NCI-H226 (cell line): ENCODE measurements around the gene MLH3.
A peak's percentile ranks its signal among the peaks of the same experiment; 100 is the strongest.

Experiments used
- DNase-seq: peaks from one replicate; pipeline ENCODE4 v3.0.0-alpha.2; 2015

The MLH3 gene

DNA sequence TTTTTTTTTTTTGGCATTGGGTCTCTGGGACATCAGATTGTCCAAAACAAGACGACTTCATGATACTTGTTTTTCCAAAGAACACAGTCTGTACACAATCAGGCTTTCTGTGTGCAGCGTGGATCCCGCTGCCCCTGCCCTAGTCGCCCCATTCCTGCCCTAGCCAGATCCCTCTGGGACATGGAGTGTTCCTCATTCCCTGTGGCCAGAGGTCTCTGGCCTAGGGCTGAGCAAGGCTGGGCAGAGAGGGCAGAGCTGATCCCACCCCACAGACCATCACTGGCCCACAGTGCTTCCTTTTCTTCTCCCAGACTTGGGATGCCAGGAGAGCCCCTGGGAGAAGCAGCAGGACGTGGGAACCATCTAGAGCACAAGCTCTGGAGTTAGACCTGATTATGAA is 69.4 kb downstream of the MLH3 start:
- no peak for DNase-seq

GRCh38 chr14:74981462-74981782 is 69.8 kb downstream of the MLH3 start:
- no peak for DNase-seq

DNA sequence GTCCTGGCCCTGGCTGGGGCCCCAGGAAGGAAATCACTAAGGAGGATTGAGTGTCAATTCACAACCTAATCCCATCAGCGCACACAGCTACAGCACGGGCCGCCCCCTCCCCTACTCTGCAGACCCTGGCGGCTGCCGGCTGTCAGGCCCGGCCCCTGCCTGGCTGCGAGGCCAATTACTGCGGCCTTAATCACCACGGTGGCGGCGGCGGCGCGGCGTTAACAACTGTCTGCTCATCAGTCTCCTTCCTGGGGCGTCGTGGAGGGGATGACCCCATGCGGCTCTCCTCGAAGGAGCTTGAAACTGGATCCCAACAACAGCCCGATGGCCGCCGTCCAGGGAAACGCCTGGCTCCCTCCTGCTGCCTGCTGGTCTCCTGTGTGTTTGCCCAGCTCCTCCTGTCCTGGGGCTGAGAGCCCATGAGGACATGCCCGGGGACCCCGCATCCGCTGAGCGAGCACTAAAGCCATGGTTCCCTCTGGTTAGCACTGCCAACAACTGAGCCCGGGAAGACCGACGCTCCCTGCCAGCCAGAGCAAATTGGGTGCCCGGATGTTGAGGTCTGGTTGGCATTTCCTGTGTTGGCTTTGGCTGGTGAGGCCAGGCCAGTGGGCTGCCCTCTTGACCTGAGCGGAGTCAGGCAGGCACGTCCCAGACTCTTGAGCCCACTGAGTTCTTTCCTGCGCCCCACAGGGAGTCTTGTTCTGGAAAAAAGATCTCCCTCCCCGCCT is 70.4 kb downstream of the MLH3 start:
- DNase-seq, result peak; percentile 84

DNA sequence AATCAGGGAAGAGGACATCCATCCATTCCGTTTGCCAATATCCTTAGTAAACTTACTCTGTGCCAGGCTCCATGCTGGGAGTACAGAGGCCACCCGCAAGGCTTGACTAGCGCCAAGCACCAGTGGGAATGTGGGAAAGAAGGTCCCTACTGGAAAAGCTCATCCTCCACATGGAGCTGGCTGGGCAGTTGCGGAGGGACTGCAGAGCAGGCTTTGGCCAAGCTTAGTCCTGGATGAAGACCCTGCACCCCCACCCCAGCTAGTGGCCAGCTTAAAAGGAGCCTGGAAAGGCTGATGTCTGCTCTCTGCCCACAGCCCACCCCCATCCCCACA is 70.9 kb downstream of the MLH3 start:
- DNase-seq, result no peak

DNA sequence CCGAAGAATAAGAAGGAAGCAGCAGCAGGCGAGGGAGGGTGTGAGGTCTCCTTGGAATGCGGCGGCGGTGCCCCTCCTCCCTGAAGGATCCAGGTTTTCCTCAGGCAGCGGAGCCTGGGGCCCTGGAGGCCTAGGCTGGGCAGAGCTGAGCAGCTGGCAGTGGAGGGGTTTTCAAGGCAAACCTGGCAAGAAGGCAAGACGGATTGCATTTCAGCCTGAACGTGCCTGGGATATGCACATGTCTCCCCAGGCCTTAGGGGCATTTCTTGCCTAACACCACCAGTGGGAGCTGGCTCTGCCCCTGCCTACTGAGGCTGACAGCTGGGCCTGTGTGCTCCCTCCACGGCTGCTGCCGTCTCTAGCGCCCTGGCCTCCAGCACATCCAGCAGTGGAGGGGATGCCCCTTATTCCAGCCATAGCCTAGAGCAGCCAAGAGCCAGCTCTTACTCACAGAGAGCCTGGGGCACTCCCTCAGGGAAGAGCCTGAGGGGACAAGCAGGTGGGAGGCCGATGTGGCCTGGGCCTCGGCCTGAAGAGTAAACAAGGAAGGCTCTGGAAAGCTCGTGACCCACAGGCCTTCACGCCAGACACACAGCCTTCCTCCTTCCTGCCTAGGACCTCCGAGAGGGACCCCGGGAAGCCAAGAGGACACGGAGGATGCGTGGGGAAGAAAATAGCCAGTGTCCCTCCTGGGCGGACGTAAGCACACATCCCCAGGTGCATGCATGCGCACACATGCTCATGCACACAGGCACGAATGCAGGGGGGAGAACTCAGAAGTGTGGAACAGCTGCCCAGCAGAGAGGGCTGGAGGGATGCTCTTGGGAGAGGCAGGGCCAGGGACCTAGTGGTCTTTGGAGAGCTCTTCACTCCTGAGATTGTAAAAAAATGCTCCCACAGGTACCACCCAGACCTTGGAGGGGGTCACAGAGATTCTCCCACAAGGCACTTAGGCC is 71.5 kb downstream of the MLH3 start:
- DNase-seq, result peak; percentile 96

DNA sequence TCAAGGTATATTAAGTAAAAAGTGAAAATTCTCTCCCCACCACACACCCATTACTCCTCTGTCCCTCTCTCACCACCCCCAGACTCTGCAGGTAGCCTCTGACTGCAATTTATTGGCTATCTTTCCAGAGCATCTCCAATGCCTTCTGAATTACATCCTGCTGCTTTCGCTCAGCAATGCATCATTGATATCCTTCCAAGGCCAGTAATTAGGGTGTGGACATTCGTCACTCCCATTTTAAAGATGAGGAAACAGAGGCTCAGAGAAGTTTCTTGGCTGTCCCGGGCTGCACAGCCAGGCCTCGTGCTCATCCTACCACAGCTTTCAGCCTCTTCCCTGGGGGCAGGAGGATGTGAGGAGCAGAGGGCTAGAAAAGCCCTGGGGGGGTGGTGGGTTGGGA is 72.2 kb downstream of the MLH3 start:
- no peak for DNase-seq

- no peak for DNase-seq
Measured at GRCh38 chr14:74978416-74978947, 72.8 kb downstream of the MLH3 start.

DNA sequence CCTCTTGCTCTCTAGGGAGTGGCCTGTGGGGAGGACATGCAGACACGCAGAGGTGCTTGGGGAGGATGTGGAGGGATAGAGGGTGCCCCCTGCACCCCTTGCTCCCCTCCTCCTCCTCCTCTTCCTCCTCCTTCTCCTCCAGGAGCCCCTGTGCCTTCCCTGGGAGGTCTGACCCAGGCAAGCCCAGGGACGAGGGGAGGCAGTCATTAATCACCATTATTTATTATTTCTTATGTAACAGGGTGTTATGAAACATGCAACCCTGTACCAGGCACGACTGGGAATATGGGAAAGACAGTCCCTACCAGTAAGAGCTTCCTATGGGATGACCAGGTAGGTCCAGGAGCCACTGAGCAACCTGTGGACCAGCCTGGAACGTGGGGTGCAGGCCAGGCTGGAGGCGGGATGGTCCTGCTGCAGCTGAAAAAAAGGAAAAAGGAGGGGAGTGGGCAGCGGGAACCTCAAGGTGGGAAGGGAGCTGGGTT is 73.3 kb downstream of the MLH3 start:
- DNase-seq, result peak; percentile 50

DNA sequence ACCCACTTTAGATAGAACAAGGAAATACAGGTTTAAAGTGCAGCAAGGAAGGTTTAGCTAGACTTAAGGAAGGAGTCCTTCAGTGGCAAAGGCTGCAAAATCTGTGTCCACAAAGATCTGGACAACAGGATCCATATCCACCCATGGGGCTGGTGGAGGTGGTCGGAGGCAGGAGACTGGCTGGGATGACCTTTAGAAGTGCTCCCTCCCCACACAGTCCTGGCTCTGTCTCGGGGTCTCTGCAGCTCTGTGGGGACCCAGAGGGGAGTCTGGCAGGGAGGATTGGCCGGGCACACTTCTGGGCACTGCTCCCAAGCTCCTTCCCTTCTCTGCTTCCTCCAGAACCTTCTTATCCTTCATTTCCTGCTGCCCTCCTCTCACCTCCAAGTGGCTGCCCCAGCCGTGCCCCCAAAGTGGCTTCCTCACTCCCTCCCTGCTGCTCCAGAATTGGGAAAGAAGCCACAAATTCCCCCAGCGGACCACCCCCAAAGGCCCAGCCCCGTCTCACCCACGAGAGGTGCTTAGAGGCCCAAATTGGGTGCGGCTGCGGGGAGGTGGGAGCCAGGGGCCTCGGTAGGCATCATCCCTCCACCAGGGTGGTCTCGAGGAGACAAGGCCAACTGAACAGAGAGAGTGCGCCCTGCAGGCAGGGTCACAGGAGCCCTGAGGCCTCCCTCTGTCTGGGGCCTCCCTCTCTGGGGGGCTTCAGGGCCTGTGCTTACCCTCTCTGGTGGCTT is 73.9 kb downstream of the MLH3 start:
- DNase-seq, result no peak

DNA sequence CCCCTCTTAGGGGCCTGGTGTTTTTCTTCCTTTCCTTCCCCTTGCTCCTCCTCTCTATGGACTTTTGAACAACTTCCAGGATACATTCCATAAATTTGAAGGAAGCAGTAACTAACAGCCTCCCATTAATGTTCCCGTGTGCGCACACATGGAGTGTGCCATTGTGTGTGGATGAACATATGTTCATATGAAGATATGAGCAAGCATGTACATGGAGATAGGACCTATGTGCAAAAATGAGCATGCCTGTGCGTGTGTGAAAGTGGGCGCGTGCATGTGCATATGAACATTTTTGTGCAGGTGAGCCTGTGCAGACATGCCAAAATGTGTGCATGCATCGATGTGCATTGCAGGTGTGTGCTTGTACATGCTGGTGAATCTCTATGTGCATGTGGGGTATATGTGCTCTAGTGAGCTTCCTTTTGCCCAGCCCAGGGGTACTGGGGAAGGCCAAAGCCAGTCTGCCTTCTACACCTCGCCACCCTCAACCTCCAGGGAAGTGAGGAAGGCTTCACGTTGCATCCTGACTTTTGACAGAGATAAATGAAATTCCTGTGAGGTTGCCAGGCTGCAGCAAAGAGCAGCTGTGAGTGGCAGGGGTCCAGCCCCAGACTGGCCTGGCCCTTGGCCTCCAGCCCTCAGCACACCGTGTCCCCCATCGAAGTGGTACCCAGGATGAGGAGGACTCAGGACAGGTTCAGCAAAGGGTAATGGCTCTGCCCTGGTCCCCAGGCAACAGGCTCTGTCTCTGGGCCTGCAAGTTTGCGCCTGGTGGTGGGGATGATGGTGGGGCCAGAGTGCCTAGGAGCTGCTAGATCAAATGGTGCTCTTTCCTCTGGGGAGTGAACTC is 74.8 kb downstream of the MLH3 start:
- no peak for DNase-seq

- no peak for DNase-seq
Measured at GRCh38 chr14:74975059-74975810, 76.0 kb downstream of the MLH3 start.

DNA sequence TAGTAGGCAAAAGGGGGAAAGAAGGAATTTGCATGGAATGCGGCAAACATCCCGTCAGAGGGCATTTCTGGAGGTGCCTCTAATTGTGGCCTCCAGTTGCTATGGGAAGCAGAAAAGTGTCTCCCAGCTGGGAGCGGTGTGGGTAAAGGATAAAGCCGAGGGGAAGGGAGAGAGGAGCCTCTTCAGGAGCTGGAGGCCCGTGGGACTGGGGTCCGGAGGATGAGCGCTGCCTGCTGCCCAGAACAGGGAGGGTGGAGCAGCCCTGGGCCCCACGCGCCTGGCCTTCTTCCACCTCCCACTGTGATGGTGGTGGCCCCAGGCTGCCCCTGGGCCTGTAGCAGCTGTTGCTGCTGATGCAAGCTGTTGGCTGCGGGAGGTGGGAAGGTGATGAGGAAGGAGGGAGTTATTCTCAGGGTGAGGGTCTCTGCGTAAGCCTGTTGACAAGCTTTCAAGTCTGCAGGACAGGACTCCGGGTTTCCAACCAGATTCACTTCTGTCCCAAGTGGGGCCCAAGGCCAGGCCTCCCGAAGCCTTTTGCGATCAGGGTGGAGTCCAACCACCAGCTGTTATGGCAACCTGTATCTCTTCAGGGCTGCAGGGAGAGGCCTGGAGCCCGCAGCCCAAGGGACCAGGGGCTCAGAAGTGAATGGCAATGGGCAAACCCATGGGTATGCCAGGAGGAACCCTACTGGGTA is 76.8 kb downstream of the MLH3 start:
- DNase-seq, result no peak

DNA sequence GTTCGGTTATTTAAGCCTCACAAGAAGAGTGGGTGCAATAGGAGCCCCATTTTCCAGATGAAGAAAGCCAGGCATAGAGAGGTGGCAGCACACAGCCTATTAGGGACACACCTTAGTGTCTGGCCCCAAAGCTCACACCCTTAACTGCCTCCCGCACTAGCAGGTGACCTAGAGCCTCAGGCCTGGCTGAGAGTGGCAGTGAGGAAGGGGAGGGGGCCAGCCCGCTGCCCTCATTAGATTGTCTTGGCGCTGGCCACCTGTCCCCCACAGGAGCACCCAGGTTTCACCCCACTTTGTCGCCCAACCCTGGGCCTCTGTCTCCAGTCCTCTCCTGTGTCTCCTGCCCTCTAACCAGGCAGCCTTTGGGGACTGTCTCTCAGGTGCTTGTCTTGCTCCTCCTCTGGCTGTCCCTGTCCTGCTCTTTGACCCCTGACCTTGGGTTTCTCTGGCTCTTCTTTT is 77.3 kb downstream of the MLH3 start:
- DNase-seq, result no peak

GRCh38 chr14:74973003-74973653 is 78.1 kb downstream of the MLH3 start:
- DNase-seq, result no peak

GRCh38 chr14:74968811-74969210 is 82.5 kb downstream of the MLH3 start:
- no peak for DNase-seq

- DNase-seq, result peak; percentile 85
Measured at GRCh38 chr14:74965486-74966153, 85.6 kb downstream of the MLH3 start.

GRCh38 chr14:74964787-74965485 is 86.3 kb downstream of the MLH3 start:
- DNase-seq, result peak; percentile 68
